HL-60 (cell line): ENCODE results near the gene RIC8B.

ENCODE experiments used
- DNase-seq, 2 experiments: peaks; one replicate each; pipeline ENCODE4 v3.0.0-alpha.2; 2010 to 2020; ENCODE audit warnings: low read depth in 1 of 2, low spot score in 1 of 2
- H3K27ac ChIP-seq: fragments of 250-450 bp; sonication (Bioruptor Pico); replicated peaks from 2 replicates; pipeline ENCODE4 v1.5.1; 2020; ENCODE audit warnings: mild to moderate bottlenecking, moderate library complexity
- H3K27me3 ChIP-seq: fragments of 250-450 bp; sonication (Bioruptor Pico); 2 replicates; pipeline ENCODE4 v1.5.1; 2021; ENCODE audit warnings: mild to moderate bottlenecking, moderate library complexity; ENCODE audit not compliant: insufficient read depth, poor library complexity, severe bottlenecking
- H3K4me3 ChIP-seq: replicated peaks from 2 replicates; pipeline ENCODE4 v1.5.1; 2011; ENCODE audit warnings: mild to moderate bottlenecking, control low read depth, low read length; ENCODE audit not compliant: insufficient read depth
- CTCF ChIP-seq: IDR thresholded peaks from one replicate; pipeline ENCODE4 v1.5.1; 2011; ENCODE audit warnings: low read length, control low read depth, inconsistent platforms; ENCODE audit not compliant: insufficient read depth
- GABPA ChIP-seq: IDR thresholded peaks from 2 replicates; pipeline ENCODE4 v1.6.1; 2012; ENCODE audit warnings: low read depth
- POLR2AphosphoS5 ChIP-seq: IDR thresholded peaks from 2 replicates; pipeline ENCODE4 v1.6.1; 2012; ENCODE audit warnings: low read depth
- REST ChIP-seq: IDR thresholded peaks from 2 replicates; pipeline ENCODE4 v1.6.1; 2012; ENCODE audit warnings: low read depth; ENCODE audit not compliant: insufficient replicate concordance
- SPI1 ChIP-seq: IDR thresholded peaks from 2 replicates; pipeline ENCODE4 v1.6.1; 2012; ENCODE audit warnings: low read depth, mild to moderate bottlenecking, borderline replicate concordance

The RIC8B gene

GRCh38 chr12:106861984-106862916 lies 87.8 kb downstream of the RIC8B start:
- H3K27me3 ChIP-seq, result no peaks in the 10 kb centered on the region
- no peak for DNase-seq
- no peak overlapping the region for H3K27ac ChIP-seq
- no peak overlapping the region for H3K4me3 ChIP-seq
- TF ChIP-seq GABPA (no peak), CTCF (no peak), POLR2AphosphoS5 (no peak), SPI1 (no peak; the same call in 1 of the 2 replicates), REST (no peak)

DNA sequence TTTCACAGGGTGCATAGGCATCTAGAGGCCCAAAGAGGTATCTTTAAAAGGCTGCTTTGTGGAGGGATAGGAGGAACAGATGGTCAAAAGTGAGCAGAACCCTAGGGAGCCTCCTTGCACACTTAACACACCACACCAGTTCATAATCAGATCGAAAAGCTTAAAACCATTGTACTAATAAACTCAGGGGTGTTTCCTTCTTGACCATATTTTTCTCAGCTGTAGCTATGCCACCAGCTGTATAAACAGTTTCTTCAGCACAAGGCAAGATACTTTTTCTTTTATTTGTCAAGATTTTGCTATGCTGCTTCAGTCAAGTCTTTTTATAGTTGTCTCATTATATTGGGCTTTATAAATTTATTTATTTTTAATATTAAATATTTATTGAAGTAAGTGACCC lies 88.7 kb downstream of the RIC8B start:
- H3K27ac ChIP-seq, result no peak overlapping the region
- H3K27me3 ChIP-seq, result no peaks in the 10 kb centered on the region
- H3K4me3 ChIP-seq, result no peak overlapping the region
- TF ChIP-seq REST (no peak), POLR2AphosphoS5 (no peak), CTCF (no peak), SPI1 (no peak), GABPA (no peak)
- no peak for DNase-seq

GRCh38 chr12:106865683-106866082 lies 91.2 kb downstream of the RIC8B start:
- TF ChIP-seq REST, result no peak
- Histone ChIP-seq H3K27me3 (no peaks in the 10 kb centered on the region), H3K4me3 (no peak overlapping the region), H3K27ac (no peak overlapping the region)
- no peak for DNase-seq
